GM20431 (cell line): ENCODE data around the gene SULT2B1.

Experiments used
- in situ Hi-C: fragments of 300-500 bp; cut with MseI, MboI; formaldehyde crosslinking; loops from one replicate; pipeline ENCODE4 v1.15.0; 2020; ENCODE audit warnings: low sequenced_read_pairs; ENCODE audit not compliant: unreplicated experiment

The SULT2B1 gene

DNA sequence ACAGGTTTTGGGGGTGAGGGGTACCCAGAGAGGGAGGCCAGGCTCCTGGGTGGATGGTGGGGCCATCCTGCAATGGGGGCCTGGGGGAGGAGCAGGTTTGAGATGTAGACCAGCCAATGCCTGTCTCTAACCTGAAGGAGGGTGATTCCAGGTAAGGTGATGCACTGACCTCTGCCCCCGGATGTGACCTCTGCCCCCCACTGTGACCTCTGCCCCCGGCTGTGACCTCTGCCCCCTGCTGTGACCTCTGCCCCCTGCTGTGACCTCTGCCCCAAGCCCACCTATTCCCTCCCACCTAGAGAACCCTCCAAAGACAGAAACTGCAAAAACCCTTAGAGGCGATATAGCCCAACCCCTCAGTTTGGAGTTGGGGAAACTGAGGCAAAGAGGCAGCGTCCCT, 44.3 kb downstream of the SULT2B1 start:
- in situ Hi-C loops = no loop called here

DNA sequence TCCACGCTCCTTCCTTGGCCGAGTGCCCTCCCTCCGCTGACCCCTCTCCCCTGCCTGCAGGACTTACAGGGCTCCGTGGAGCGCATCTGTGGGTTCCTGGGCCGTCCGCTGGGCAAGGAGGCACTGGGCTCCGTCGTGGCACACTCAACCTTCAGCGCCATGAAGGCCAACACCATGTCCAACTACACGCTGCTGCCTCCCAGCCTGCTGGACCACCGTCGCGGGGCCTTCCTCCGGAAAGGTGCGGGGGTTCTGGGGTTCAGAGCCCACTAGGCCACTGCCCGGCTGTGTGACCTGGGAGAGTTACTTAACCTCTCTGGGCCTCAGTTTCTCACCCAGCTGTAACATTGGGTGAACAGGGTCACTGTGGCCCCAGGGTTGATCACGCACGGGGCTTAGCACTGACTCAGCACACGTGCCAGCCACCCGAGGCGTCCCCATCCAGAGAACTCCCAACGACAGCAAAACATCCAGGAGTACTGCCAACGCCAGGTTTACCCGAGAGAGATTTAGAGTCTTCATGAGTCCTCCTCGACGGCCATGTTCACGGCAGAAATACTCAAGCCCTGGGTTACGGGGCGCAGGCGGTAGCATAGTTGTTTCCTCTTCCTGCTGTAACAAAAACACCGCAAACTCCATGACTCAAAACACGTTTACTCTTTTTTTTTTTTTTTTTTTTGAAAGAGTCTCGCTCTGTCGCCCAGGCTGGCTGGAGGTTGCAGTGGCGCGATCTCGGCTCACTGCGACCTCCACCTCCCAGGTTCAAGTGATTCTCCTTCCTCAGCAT, 44.9 kb downstream of the SULT2B1 start:
- in situ Hi-C loops = no loop called here

DNA sequence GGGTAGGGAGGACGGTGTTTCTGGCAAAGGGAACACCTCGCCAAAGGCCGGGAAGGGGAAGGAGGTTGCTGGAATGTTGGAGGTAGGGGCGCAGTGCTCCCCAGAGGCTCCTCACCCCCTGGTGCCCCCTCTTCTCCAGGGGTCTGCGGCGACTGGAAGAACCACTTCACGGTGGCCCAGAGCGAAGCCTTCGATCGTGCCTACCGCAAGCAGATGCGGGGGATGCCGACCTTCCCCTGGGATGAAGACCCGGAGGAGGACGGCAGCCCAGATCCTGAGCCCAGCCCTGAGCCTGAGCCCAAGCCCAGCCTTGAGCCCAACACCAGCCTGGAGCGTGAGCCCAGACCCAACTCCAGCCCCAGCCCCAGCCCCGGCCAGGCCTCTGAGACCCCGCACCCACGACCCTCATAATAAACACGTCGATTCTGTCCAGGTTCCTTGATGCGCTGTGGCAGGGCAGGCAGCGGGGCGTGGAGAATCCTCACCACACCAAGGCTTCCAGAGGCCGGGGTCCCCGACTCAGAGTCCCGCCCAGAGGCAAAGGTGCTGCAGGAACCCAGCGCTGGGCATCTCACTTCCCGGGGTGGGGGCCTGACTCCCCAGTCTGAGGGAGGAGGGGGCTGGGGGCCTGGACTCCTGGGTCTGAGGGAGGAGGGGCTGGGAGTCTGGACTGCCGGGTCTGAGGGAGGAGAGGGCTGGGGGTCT, 47.2 kb downstream of the SULT2B1 start:
- in situ Hi-C loops = no loop called here

DNA sequence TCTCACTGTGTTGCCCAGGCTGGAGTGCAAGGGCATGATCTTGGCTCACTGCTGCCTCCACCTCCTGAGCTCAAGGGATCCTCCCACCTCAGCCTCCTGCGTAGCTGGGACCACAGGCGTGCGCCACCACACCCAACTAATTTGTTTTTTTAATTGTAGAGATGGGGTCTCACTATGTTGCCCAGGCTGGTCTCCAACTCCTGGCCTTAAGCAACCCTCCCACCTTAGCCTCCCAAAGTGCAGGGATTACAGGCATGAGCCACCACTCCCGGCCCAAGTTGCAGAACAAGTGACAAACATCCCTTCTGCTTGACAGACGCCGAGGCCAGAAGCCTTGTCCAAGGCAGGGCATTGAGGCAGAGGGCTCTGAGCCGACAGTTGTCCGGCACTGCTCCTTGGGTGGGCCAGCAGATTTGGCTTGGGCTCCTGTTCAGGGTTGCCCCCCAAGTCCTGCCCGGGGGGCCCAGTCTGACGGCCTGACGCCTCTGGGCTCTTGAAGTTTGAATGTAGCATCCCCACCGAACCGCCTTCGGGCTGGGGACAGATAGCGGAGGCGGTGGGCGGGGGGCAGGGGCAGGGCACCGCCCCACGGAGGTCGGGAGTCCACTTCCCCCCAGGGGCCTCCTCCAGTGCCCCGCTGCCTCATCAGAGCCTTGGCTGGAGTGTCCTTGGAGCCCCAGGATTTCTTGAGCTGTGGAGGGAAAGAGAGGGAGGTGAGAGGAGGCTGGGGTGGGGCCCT, 48.9 kb downstream of the SULT2B1 start:
- in situ Hi-C loops = no loop called here

DNA sequence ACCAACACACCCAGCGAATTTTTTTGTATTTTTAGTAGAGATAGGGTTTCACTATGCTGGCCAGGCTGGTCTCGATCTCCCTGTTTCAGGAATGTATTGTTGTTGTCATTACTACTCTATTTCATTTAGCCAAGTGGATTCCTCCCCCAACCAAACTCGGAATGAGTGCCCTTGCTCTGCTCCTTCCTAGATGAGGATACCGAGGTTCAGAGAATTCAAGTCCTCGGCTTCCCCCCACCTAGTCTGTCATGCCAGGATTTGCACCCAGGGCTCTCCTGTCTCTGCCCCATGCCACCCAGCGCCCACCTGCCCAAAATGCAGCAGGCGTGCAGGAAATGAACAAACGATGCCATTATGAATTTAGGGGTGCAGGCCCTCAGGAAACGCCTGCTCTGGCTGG, 51.0 kb downstream of the SULT2B1 start:
- in situ Hi-C loops = no loop called here

DNA sequence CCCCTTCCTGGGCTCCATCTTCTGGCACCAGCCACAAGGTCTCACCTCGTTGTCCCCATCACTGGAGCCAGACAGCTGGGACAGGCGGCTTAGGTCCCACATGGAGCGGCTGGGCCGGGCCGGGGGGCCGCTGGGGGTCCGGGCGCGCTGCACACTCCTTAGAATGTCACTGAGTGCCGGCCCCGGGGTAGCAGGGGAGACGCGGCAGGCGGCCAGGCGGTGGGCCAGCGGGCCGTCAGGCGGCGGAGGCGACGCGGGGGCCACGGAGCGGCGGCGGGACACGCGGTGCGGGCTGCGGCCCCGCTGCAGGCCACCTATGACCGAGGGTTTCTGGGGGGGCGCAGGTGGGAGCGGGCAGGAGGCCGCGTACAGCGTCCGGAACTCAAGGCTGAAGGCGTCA, 51.5 kb downstream of the SULT2B1 start:
- in situ Hi-C loops = no loop called here

DNA sequence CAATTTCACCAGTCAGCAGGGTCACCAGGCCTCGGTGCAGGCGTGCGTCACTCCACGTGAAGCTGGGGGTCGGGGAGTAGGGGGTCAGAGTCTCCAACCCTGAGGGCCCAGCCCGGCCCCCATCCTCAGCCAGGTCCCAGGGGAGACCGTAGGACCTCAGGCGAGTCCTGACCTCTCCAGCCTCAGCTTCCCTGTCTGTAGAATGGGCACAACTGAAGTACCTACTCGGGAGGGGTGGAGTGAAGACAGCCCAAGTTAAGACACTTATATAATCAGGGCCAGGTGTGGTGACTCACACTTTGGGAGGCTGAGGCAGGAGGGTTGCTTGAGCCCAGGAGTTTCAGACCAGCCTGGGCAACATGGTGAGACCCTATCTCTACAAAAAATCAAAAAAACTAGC, 51.9 kb downstream of the SULT2B1 start:
- in situ Hi-C loops = no loop called here

DNA sequence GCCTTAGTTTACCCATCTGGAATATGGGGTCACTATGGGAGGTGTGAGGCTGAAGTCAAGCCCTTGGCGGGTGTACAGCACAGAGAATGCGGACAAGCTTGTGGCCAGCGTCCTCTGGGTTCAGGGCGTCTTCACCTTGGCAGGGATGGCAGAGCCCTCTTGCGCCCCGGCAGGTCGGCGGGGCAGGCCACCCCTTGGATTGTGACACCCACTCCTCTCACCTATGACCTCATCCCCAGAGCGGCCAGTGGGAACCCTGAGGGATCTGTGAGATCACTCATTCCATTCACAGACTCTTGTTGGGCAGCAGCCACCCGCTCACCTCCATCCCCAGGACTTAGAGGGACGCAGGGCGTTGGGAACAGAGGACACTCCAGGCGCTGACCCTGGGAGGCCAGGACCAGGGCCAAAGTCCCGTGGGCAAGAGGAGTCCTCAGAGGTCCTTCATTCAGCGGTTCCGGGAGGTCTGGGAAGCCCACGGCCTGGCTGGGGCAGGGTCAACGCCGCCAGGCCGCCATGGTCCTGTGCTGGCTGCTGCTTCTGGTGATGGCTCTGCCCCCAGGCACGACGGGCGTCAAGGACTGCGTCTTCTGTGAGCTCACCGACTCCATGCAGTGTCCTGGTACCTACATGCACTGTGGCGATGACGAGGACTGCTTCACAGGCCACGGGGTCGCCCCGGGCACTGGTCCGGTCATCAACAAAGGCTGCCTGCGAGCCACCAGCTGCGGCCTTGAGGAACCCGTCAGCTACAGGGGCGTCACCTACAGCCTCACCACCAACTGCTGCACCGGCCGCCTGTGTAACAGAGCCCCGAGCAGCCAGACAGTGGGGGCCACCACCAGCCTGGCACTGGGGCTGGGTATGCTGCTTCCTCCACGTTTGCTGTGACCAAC, 54.7 kb downstream of the SULT2B1 start, which contains the start of gene SPACA4:
SPACA4 (plus strand) TSS at position 280 of the 896 bp plus-strand sequence; CDS start at position 517, 237 bp downstream.
- in situ Hi-C loops = no loop called here

DNA sequence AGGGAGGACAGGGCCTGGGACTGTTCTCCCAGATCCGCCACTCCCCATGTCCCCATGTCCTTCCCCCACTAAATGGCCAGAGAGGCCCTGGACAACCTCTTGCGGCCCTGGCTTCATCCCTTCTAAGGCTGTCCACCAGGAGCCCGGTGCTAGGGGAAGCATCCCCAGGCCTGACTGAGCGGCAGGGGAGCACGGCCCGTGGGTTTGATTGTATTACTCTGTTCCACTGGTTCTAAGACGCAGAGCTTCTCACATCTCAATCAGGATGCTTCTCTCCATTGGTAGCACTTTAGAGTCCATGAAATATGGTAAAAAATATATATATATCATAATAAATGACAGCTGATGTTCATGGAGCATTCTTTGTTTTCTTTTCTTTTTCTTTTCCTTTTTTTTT, 55.4 kb downstream of the SULT2B1 start:
- in situ Hi-C loops = no loop called here

DNA sequence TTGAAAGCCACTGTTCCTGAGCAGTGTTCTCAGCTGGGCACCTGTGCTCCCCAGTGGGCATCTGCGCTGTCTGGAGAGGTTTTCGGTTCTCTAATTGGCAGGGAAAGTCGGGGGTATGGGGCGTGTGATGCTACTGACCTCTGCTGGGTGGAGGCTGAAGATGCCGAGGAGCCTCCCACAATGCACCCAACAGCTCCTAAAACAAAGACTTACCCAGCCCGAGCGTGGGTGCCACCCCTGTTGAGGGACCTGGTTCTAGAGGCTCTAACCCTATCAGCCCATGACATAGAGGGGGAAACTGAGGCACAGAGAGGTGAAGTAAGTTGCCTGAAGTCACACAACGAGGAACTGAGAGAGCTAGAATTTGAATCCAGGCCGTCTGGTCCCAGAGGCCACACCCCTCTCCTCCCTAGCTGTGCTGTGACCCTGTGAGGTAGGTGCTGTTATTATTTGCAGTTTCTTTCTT, 56.9 kb downstream of the SULT2B1 start:
- in situ Hi-C loops = no loop called here

DNA sequence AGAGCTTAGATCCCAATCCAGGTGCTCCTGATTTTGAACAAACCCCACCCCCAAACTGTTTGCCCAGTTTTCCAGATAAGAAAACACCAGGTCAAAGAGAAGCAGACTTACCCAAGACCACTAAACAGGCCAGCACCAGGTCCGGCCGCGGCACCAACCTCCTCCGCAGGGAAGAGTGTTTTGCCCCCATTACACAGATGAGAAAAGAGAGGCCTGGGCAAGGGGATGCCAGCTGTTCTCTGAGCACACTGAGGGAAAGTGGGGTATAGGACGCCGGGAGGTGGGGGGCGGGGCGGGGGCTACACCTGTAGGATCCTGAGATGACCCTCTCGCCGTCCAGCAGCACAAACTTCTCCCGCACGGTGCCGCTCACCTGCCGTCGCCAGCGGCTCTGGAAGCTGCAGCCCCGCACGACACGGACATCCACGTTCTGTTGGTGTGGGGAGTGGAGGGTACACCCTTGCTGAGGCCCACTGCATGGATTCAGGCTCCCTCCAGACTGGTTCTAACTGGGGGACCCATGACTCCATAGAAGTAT, 57.7 kb downstream of the SULT2B1 start:
- in situ Hi-C loops = no loop called here

DNA sequence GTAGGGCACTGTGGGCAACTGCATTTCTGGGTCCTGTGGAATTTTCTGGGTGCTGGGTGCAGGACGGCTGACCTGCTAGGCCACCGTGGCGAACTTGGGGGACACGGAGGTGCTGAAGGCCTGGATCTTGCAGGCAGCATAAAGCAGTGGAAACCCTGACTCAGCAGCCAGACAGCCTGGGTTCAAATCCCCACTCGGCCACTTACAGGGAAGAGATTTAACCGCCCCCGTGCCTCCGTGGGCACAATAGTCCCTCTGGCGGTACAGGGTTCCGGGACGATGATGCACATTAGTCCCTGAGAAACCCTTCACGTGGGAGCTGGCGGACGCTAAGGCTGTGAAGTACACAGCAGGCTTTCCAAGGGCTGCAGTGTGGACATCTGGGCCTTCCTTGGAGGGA, 59.9 kb downstream of the SULT2B1 start:
- in situ Hi-C loops = no loop called here

DNA sequence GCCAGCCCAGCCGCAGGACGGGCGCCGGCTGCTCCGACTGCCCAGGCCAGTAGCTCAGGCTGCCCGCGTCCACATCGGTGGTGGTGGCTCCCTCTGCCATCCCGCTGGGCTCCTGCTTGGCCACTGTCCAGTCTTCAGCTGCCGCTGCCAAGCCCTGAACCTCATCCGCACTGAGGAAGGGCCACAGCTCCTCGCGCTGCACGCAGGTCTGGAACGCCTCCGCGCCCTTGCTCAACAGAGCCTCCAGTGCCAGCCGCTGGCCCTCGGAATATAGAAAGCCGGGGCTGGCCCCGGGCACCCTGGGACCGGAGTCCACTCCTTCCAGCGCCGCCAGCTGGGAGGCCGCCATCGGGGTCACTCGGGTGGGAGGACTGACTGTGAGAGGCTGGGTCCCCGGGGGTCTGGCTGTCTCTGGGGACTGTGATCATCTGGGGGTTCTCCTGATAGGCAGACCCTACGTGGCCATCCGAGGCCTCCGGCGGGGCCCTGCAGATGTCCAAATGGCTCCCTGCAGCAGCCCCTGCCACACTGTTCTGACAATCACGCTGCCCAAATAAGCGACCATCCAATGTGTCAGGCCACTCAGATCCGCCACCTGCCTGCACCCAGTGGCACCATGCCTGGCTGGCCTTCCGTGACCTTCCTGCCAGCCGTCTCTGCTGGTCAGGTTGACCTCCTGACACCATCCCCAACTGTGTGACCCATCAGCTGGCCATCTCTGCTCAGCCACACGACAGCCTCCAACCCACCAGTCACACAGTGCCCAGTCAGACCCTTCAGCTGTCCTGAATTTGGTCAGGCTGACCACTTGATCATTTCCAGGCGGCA, 61.3 kb downstream of the SULT2B1 start:
- in situ Hi-C loops = no loop called here

DNA sequence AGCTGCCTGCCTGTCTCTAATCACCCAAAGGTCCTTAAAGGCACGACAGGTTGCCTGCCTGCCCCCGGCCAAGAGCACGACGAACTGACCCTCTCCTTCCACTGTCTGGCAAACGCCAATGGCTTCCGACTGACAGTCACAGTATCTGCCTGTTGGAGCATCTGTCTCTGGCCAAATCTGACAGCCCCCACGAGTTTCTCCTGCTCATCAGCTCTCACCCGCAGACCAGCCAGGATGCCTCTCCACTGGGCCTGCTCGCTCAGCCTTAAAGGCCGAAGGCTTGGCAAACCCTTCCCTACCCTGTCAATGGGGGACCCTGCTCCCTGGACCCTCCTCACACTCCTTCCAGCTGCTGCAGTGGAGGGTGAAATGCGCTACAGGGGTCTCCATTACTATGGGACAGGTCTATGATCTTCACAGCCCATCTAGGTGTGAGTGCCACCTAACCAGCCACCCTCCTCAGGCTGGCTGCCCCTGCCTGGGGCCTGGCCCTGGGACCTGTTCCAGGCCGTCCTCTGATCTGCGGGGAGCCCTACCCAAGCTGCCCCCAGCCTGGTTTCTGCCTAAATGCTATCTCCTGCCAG, 62.0 kb downstream of the SULT2B1 start:
- in situ Hi-C loops = no loop called here

DNA sequence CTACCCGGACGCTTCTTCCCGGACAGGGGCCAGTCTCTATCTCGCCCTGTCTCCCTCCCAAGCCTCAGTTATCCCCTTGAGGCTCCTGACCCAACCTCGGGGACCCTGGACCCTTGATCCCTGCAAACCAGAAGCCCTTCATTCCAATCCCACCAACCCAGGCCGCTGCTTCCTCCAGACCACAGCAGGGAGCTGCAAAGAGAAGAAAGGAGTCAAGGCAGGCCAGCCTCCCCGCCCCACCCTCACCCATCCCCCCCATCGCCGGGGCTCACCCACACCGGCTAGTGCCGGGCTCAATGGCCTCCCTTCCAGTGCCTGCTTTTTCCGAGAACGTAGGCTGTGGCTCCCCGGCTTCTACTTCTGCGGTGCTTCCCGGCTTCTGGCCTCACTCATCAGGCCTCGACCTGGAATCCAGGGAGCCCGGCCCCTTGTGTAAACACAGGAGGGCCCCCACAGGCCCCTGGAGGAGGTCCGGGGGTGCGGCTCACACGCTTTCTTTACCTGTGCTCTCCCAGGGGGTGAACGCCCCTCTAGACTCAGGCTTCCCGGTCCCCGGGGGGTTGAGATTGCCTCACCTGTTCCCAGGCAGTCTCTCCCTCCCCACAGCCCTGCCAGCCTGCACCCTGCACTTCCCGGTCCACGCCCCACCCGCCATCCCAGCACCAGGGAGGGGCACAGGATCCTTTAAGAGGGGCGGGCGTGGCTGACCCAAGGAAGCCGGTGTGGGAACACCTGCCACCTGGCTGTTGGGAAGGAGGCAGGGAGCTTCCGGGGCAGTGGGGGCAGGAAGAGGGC, 62.7 kb downstream of the SULT2B1 start, which contains the start of gene FAM83E:
FAM83E (minus strand) TSS at position 641 of the 795 bp plus-strand sequence. CDS start 1,704 bp downstream, outside the sequence.
- in situ Hi-C loops = no loop called here

DNA sequence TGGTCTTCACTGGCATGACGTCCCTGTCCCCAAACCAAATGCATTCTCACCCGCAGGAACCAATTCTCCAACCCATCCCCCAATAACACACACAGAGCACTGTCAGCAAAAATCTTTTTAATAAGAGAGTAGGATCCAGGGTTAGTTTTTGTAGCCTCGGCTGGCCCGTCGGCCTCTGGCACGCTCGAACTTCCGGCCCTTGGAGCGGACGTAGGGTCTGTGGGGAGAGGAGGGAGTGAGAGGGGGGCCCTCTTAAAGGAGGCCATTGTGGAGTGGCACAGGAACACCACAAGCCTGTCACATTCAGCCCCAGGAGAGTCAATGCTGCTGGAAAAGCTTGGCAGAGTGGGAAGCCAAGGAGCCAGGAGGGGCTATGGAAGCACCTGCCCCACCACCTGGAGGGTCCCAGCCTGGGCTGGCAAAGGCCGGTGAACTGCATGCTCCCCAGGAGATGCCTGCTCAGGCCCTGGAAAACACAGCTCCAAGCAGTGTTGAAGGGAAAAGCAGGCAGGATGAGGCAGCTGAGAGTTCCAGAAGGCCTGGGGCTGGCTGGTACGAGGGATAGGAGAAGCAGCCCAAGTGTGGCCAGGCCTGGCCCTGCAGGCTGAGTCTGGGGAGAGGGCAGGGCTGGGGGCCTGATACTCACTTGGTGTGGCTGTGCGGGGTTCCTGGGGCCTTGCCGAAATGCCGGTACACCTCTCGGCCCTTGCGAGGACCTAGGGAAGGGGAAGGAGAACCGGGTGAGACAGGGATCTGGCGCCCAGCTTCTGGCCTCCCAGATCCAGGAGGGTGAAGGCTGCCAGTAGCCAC, 63.5 kb downstream of the SULT2B1 start:
- in situ Hi-C loops = no loop called here

DNA sequence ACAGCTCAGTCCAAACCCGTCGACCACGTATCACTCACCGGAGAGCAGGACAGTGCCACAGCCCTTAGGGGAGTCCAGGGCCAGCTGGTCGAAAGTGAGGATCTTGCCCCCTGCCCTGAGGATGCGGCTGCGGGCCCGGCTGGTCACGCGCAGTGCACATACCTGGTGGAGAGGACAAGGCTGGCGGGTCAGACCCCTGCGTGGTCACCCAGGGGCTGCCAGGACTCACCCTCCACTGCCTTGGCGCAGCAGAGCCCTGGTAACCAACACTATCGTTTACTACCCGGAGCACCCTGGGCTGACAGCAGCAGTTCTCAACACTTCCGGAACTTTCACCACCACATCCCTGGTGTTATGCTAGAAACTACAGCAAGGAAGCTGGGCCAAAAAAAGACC, 64.1 kb downstream of the SULT2B1 start:
- in situ Hi-C loops = no loop called here
